Esophagus muscularis mucosa (tissue), 3 donors: ENCODE data around the gene CYP27B1.

Experiments used
- CTCF ChIP-seq, 3 experiments: fragments of 200-600 bp in 2 of 3; fragments of 450-650 bp in 1 of 3; sonication (generic) in 2 of 3; IDR thresholded peaks; one replicate each; pipeline ENCODE4 v1.5.1; 2017 to 2019; ENCODE audit warnings: antibody characterized with exemption in 3 of 3, mild to moderate bottlenecking in 2 of 3, moderate library complexity in 1 of 3
- EP300 ChIP-seq: sonication (generic); formaldehyde crosslinking; IDR thresholded peaks from one replicate; pipeline ENCODE4 v1.6.1; 2017; ENCODE audit warnings: antibody characterized with exemption

- TF ChIP-seq CTCF (IDR thresholded peaks at IDR 0.05) (no peak), EP300 (no peak)
These were observed 31.6 kb downstream of the CYP27B1 start for GRCh38 chr12:57735198-57735855.
